GM23338 (cell line): Measurements from ENCODE around the gene TIMM17A. TPM values are rescaled to one million over a fixed set of nuclear protein-coding genes. Genes with fewer than 3 reads are reported as not detected.

Experiments used
- ATAC-seq: fragments of 200-7000 bp; cut with Tn5 transposase; 3 replicates; pipeline ENCODE4 v1.9.1; 2020
- DNase-seq: peaks from one replicate; pipeline ENCODE4 v3.0.0-alpha.2; 2015; ENCODE audit warnings: low spot score
- H2AFZ ChIP-seq: fragments of 200-600 bp; sonication (generic); 2 replicates; pipeline ENCODE4 v1.8.0; 2016; ENCODE audit warnings: antibody characterized with exemption, mild to moderate bottlenecking, moderate library complexity
- H3F3A ChIP-seq: fragments of 200-600 bp; sonication (generic); replicated peaks from 2 replicates; pipeline ENCODE4 v1.8.0; 2017; ENCODE audit warnings: antibody characterized with exemption, mixed run types, low read depth
- H3K27ac ChIP-seq: fragments of 200-600 bp; sonication (generic); 2 replicates; pipeline ENCODE4 v1.6.1; 2016; ENCODE audit warnings: low read depth
- H3K27me3 ChIP-seq: fragments of 200-600 bp; sonication (generic); 2 replicates; pipeline ENCODE4 v1.8.0; 2016; ENCODE audit warnings: mild to moderate bottlenecking, mixed run types, moderate library complexity; ENCODE audit not compliant: insufficient read depth
- H3K36me3 ChIP-seq: fragments of 200-600 bp; sonication (generic); 2 replicates; pipeline ENCODE4 v1.8.0; 2016; ENCODE audit warnings: mild to moderate bottlenecking; ENCODE audit not compliant: insufficient read depth
- H3K4me1 ChIP-seq: fragments of 200-600 bp; sonication (generic); 2 replicates; pipeline ENCODE4 v1.8.0; 2016; ENCODE audit warnings: mild to moderate bottlenecking, moderate library complexity; ENCODE audit not compliant: insufficient read depth
- H3K4me2 ChIP-seq: fragments of 200-600 bp; sonication (generic); 2 replicates; pipeline ENCODE4 v1.7.1; 2017; ENCODE audit warnings: mixed run types
- H3K4me3 ChIP-seq: fragments of 200-600 bp; sonication (generic); 2 replicates; pipeline ENCODE4 v1.6.1; 2016; ENCODE audit warnings: mixed run types
- H3K79me2 ChIP-seq: fragments of 200-600 bp; sonication (generic); replicated peaks from 2 replicates; pipeline ENCODE4 v1.8.0; 2017; ENCODE audit warnings: mild to moderate bottlenecking; ENCODE audit not compliant: insufficient read depth
- H3K9me2 ChIP-seq: fragments of 200-600 bp; sonication (generic); 2 replicates; pipeline ENCODE4 v1.8.0; 2017; ENCODE audit not compliant: insufficient read depth
- H4K20me1 ChIP-seq: fragments of 200-600 bp; sonication (generic); replicated peaks from 2 replicates; pipeline ENCODE4 v1.8.0; 2017; ENCODE audit warnings: mild to moderate bottlenecking; ENCODE audit not compliant: insufficient read depth
- H3K27ac Mint-ChIP-seq: 2 replicates; pipeline ENCODE4 v1.8.0; 2020; ENCODE audit warnings: inconsistent platforms, mild to moderate bottlenecking, moderate library complexity, mixed read lengths
- H3K27me3 Mint-ChIP-seq: 3 replicates; pipeline ENCODE4 v1.8.0; 2022; ENCODE audit warnings: low read depth, mild to moderate bottlenecking, moderate library complexity, mixed read lengths, inconsistent platforms; ENCODE audit not compliant: insufficient read depth, poor library complexity
- H3K36me3 Mint-ChIP-seq: 3 replicates; pipeline ENCODE4 v1.8.0; 2021; ENCODE audit warnings: low read depth, mild to moderate bottlenecking, inconsistent platforms, moderate library complexity, mixed read lengths
- H3K4me1 Mint-ChIP-seq: 3 replicates; pipeline ENCODE4 v1.8.0; 2020; ENCODE audit warnings: mild to moderate bottlenecking, inconsistent platforms, mixed read lengths
- H3K4me3 Mint-ChIP-seq: 3 replicates; pipeline ENCODE4 v1.8.0; 2021; ENCODE audit warnings: moderate library complexity, mild to moderate bottlenecking, inconsistent platforms, mixed read lengths
- H3K9me3 Mint-ChIP-seq: 3 replicates; pipeline ENCODE4 v1.8.0; 2020; ENCODE audit warnings: moderate library complexity, mild to moderate bottlenecking, inconsistent platforms, mixed read lengths
- CREB1 ChIP-seq: fragments of 250-450 bp; sonication (Bioruptor Pico); IDR thresholded peaks from 2 replicates; pipeline ENCODE4 v1.5.0; 2020; ENCODE audit warnings: low read depth, mild to moderate bottlenecking, moderate library complexity
- EZH2phosphoT487 ChIP-seq: fragments of 200-600 bp; sonication (generic); IDR thresholded peaks from one replicate; pipeline ENCODE4 v1.8.1; 2018; ENCODE audit warnings: antibody characterized with exemption; ENCODE audit not compliant: unreplicated experiment
- JUNB ChIP-seq: IDR thresholded peaks from one replicate; pipeline ENCODE4 v1.6.1; 2016; ENCODE audit warnings: antibody characterized with exemption; ENCODE audit not compliant: unreplicated experiment
- POLR2AphosphoS5 ChIP-seq: IDR thresholded peaks from 2 replicates; pipeline ENCODE4 v1.6.1; 2016; ENCODE audit warnings: antibody characterized with exemption, low read depth
- REST ChIP-seq: IDR thresholded peaks from one replicate; pipeline ENCODE4 v1.6.1; 2018; ENCODE audit warnings: antibody characterized with exemption; ENCODE audit not compliant: unreplicated experiment
- STAT1 ChIP-seq: IDR thresholded peaks from one replicate; pipeline ENCODE4 v1.6.1; 2016; ENCODE audit warnings: antibody characterized with exemption; ENCODE audit not compliant: unreplicated experiment
- ZNF114 ChIP-seq: fragments of 250-450 bp; sonication (Bioruptor Pico); IDR thresholded peaks from 2 replicates; pipeline ENCODE4 v1.5.0; 2020; ENCODE audit warnings: mild to moderate bottlenecking, moderate library complexity
- ZNF331 ChIP-seq: fragments of 250-450 bp; sonication (Bioruptor Pico); IDR thresholded peaks from 2 replicates; pipeline ENCODE4 v1.5.0; 2020; ENCODE audit warnings: low read depth, mild to moderate bottlenecking, moderate library complexity
- polyA plus RNA-seq: library from polyadenylated mRNA; unstranded; fragments of >200 nt; fragmentation: Nextera tagmentation; extraction: Ambion mirVana; gene quantifications from 2 replicates; pipeline ENCODE4 v1.2.1, GENCODE V29; 2016
- total RNA-seq: library from RNA; depleted of rRNA; stranded (reverse); fragments of >200 nt; shearing (Covaris generic); gene quantifications from 2 replicates; pipeline ENCODE4 v1.2.3, GENCODE V29; 2014

The TIMM17A gene
- total and polyA plus RNA-seq, 2 experiments from 2014 or later = 38.5 to 60.0 TPM

- TF ChIP-seq REST (no peak), ZNF114 (CRISPR knock-in tag) (no peak), POLR2AphosphoS5 (no peak), ZNF331 (CRISPR knock-in tag) (no peak), EZH2phosphoT487 (no peak), STAT1 (no peak), JUNB (no peak), CREB1 (CRISPR knock-in tag) (no peak)
Observed at GRCh38 chr1:201916649-201917249, 38.6 kb upstream of the TIMM17A start (continued).

GRCh38 chr1:201917362-201918033 lies 37.8 kb upstream of the TIMM17A start:
- Mint-ChIP-seq H3K9me3 (no peaks in the 10 kb centered on the region), H3K4me1 (no peaks in the 10 kb centered on the region; the same call in 2 of the 3 replicates), H3K27ac (no peak overlapping the region), H3K4me3 (no peak overlapping the region), H3K36me3 (no peaks in the 10 kb centered on the region), H3K27me3 (peaks cover 1% of the 10 kb centered on the region)
- Histone ChIP-seq H3K79me2 (no peaks in the 10 kb centered on the region), H3F3A (no peaks in the 10 kb centered on the region), H3K9me2 (no peaks in the 10 kb centered on the region), H2AFZ (no peak overlapping the region; the same call in 1 of the 2 replicates), H3K4me1 (no peaks in the 10 kb centered on the region), H3K36me3 (no peaks in the 10 kb centered on the region), H3K27me3 (no peaks in the 10 kb centered on the region), H3K4me3 (no peak overlapping the region), H4K20me1 (no peaks in the 10 kb centered on the region), H3K27ac (no peak overlapping the region), H3K4me2 (no peak overlapping the region)
- ATAC-seq (no peak; the same call in 2 of the 3 replicates), DNase-seq (no peak)
- TF ChIP-seq JUNB (no peak), REST (no peak), CREB1 (CRISPR knock-in tag) (no peak), POLR2AphosphoS5 (no peak), STAT1 (no peak)
